NCI-H2196 (cell line): ENCODE measurements around the gene ZNF85.
"Not testable (repeated sequence)": the region's sequence is repeated elsewhere in the genome, so short reads cannot be mapped to it uniquely, and the experiment has no call there.

ENCODE experiments used
- DNase-seq: peaks from one replicate; lab custom pipeline; 2025; ENCODE audit not compliant: unreplicated experiment; lab: John Stamatoyannopoulos, UW

Gene ZNF85

GRCh38 chr19:20923077-20923871 is at the start of gene ZNF85:
ZNF85 (plus strand) TSS chr19:20923251; CDS start chr19:20923401, 150 bp downstream.
- DNase-seq: peak; percentile 81

- no peak for DNase-seq
These were observed 43.5 kb upstream of the ZNF85 start for GRCh38 chr19:20879501-20879900.

GRCh38 chr19:20912973-20913372 is 10.1 kb upstream of the ZNF85 start:
- no peak for DNase-seq

- no peak for DNase-seq
These were observed 2.4 kb downstream of the ZNF85 start for GRCh38 chr19:20925481-20925880.

- DNase-seq: no peak
These were observed 3.7 kb downstream of the ZNF85 start for GRCh38 chr19:20926796-20927195.

GRCh38 chr19:20928371-20928770 is 5.3 kb downstream of the ZNF85 start:
- no peak for DNase-seq

- not testable (repeated sequence) for DNase-seq
These were observed 13.4 kb downstream of the ZNF85 start for GRCh38 chr19:20936322-20936947.

- DNase-seq: not testable (repeated sequence)
These were observed 29.6 kb downstream of the ZNF85 start for GRCh38 chr19:20952561-20953095.

- no peak for DNase-seq
These were observed 41.7 kb downstream of the ZNF85 start for GRCh38 chr19:20964798-20965197.

- no peak for DNase-seq
These were observed 45.0 kb downstream of the ZNF85 start for GRCh38 chr19:20968092-20968491.

GRCh38 chr19:20969498-20969897 is 46.4 kb downstream of the ZNF85 start:
- DNase-seq: no peak

GRCh38 chr19:20969898-20970297 is 46.8 kb downstream of the ZNF85 start:
- DNase-seq: no peak

GRCh38 chr19:20992788-20993187 is 69.7 kb downstream of the ZNF85 start:
- not testable (repeated sequence) for DNase-seq

GRCh38 chr19:20999731-21000352 is 76.8 kb downstream of the ZNF85 start:
- DNase-seq: no peak
